HL-60 (cell line): ENCODE measurements around the gene AGRN.

Experiments
- DNase-seq, 2 experiments: peaks; one replicate each; pipeline ENCODE4 v3.0.0-alpha.2; 2010 to 2020; ENCODE audit warnings: low read depth in 1 of 2, low spot score in 1 of 2
- H3K27ac ChIP-seq: fragments of 250-450 bp; sonication (Bioruptor Pico); replicated peaks from 2 replicates; pipeline ENCODE4 v1.5.1; 2020; ENCODE audit warnings: mild to moderate bottlenecking, moderate library complexity
- H3K27me3 ChIP-seq: fragments of 250-450 bp; sonication (Bioruptor Pico); 2 replicates; pipeline ENCODE4 v1.5.1; 2021; ENCODE audit warnings: mild to moderate bottlenecking, moderate library complexity; ENCODE audit not compliant: insufficient read depth, poor library complexity, severe bottlenecking
- H3K4me3 ChIP-seq: replicated peaks from 2 replicates; pipeline ENCODE4 v1.5.1; 2011; ENCODE audit warnings: mild to moderate bottlenecking, control low read depth, low read length; ENCODE audit not compliant: insufficient read depth
- CTCF ChIP-seq: IDR thresholded peaks from one replicate; pipeline ENCODE4 v1.5.1; 2011; ENCODE audit warnings: low read length, control low read depth, inconsistent platforms; ENCODE audit not compliant: insufficient read depth
- GABPA ChIP-seq: IDR thresholded peaks from 2 replicates; pipeline ENCODE4 v1.6.1; 2012; ENCODE audit warnings: low read depth
- POLR2AphosphoS5 ChIP-seq: IDR thresholded peaks from 2 replicates; pipeline ENCODE4 v1.6.1; 2012; ENCODE audit warnings: low read depth
- REST ChIP-seq: IDR thresholded peaks from 2 replicates; pipeline ENCODE4 v1.6.1; 2012; ENCODE audit warnings: low read depth; ENCODE audit not compliant: insufficient replicate concordance
- SPI1 ChIP-seq: IDR thresholded peaks from 2 replicates; pipeline ENCODE4 v1.6.1; 2012; ENCODE audit warnings: low read depth, mild to moderate bottlenecking, borderline replicate concordance

AGRN gene

GRCh38 chr1:981491-981954, 38.4 kb upstream of the AGRN start:
- Histone ChIP-seq H3K27me3 (peaks cover 34% of the 10 kb centered on the region), H3K27ac (no peak overlapping the region), H3K4me3 (no peak overlapping the region)
- no peak for DNase-seq
- TF ChIP-seq CTCF (no peak), SPI1 (no peak), POLR2AphosphoS5 (no peak), GABPA (no peak), REST (no peak)

GRCh38 chr1:981955-982558, 37.9 kb upstream of the AGRN start, which contains the start of gene PERM1:
TSS of gene PERM1 (minus strand) at chr1:982093. CDS start at chr1:981029, 1,064 bp downstream.
- H3K27me3 ChIP-seq = peaks cover 34% of the 10 kb centered on the region
- H3K4me3 ChIP-seq = no peak within 1 kb of the TSS
- no peak within 1 kb of the TSS for H3K27ac ChIP-seq
- DNase-seq = no peak
- TF ChIP-seq GABPA (no peak), REST (no peak), POLR2AphosphoS5 (no peak), SPI1 (no peak), CTCF (no peak)

GRCh38 chr1:982765-983436, 37.0 kb upstream of the AGRN start:
- no peak for TF ChIP-seq REST
- no peak for TF ChIP-seq GABPA
- no peak for TF ChIP-seq CTCF
- no peak for TF ChIP-seq POLR2AphosphoS5
- no peak for TF ChIP-seq SPI1
- DNase-seq = no peak
- no peak overlapping the region for H3K4me3 ChIP-seq
- H3K27me3 ChIP-seq = peaks cover 34% of the 10 kb centered on the region
- H3K27ac ChIP-seq = no peak overlapping the region
